Measurements from ENCODE around the gene GJC2.

Gene GJC2

DNA sequence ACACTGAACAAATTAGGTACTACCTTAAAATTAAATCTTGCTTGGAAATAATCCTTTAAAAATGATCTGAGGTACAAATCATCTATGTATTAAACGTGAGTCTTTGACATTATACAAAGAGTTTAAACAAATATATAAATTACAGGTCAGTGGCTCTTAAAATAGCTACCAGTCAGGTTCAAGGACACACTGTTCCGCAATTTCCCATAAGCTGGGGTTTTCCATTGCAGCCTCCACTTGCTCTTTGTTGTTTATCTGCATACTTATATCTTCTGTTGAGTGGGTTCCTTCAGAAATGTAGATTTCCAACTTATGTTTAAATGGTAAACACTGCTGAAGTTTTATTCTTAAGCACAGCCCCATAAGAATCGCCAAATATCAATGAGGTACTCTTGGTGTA, 34.9 kb upstream of the GJC2 start:
- no peak for DNase-seq (ENCODE audit: low read depth)

- no peak for DNase-seq (ENCODE audit: low read depth)
Measured at GRCh38 chr1:228117335-228117734, 32.4 kb upstream of the GJC2 start.

GRCh38 chr1:228118040-228118439, 31.7 kb upstream of the GJC2 start:
- no peak for DNase-seq (ENCODE audit: low read depth)

GRCh38 chr1:228120351-228120750, 29.4 kb upstream of the GJC2 start:
- DNase-seq (ENCODE audit: low read depth), result no peak

DNA sequence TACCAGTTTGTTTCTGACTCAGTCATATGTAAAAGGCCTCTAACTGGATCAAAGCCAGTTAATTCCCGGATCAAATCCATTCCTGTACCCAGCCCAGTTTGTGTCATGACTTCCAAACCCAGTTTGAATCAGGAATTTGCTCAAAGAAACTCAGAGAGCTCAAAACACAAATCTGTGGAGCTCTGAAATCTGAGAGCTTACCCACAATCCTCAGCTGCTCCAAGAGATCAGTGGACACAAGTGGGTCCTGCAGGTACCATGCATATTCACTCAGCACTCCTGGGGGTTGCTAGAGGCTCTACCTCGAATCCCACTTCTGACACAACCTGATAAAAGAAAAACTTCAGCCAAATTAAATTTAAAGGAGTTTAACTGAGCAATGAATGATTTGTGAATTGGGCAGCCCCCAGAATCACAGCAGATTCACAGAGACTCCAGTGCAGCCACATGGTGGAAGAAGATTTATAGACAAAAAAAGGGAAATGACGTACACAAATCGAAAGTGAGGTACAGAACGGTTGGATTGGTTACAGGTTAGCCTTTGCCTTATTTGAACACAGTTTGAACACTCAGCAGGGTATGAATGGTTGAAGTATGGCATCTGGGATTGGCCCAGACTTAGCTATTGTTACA, 28.8 kb upstream of the GJC2 start:
- no peak for DNase-seq (ENCODE audit: low read depth)

DNA sequence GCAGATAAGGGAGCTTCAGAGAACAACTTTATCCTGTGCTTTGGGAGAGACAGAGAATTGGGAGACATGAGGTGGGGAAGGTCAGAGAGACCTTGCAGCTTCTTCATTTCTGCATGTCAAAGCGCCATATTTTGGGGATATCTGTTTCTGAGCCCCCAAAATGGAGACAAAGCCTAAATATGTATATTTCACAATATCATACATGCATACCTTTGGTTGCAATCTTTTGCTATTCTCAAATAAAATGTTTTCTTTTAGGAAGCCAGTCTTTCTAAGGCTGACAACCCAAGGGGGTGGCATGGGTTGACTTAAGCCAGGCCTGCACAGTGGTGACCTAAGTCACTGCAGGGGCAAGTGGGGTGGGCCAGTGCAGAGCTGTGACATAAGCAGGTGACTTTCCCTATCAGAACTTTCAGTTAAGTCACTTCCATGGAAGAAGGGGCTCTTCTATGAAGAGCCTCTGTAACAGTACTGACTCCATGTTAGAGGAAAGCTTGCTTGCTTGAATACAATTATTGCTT, 26.7 kb upstream of the GJC2 start:
- no peak for DNase-seq (ENCODE audit: low read depth)

- no peak for DNase-seq (ENCODE audit: low read depth)
Measured at GRCh38 chr1:228123505-228123904, 26.2 kb upstream of the GJC2 start.

DNA sequence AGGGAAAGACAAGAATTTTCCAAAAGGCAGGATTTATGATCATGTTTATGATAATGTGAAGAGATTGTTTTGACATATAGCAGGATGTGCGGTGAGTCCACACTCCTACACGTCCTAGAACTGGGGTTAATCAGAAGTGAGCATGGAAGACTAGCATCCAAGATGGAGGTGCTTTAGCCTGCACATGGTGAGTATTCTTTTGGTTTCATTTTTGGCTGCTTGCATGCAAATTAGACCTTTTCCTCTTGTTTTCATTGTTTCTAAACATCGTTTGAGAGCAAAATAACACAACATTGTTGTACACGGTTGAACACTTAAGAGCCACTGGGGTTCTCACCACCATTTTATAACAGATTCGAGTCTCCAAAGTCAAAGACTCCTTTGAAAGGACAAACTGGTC, 24.5 kb upstream of the GJC2 start:
- no peak for DNase-seq (ENCODE audit: low read depth)

DNA sequence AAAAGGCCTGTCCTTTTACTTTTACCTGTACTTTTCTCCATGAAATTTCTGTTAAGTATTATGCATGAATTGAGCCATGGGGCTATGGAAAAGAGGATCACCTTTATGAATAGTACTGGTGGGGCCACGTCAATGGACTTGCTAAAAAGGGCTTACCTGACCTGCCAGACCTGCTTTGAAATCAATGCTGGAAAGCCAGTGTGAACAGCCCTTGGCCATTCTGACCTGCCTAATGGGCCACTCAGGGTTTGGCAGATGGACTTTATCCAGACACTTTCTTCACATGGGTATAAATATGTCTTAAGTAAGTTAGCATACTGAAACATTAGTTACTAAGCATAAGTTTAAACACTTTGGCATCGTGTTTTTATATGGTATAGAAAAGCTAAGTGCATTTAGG, 18.0 kb upstream of the GJC2 start:
- no peak for DNase-seq (ENCODE audit: low read depth)

- DNase-seq (ENCODE audit: low read depth), result no peak
Measured at GRCh38 chr1:228134591-228134990, 15.1 kb upstream of the GJC2 start.

GRCh38 chr1:228136901-228137300, 12.8 kb upstream of the GJC2 start:
- DNase-seq (ENCODE audit: low read depth), result no peak

- DNase-seq (ENCODE audit: low read depth), result no peak
Measured at GRCh38 chr1:228139406-228139930, 10.3 kb upstream of the GJC2 start.

DNA sequence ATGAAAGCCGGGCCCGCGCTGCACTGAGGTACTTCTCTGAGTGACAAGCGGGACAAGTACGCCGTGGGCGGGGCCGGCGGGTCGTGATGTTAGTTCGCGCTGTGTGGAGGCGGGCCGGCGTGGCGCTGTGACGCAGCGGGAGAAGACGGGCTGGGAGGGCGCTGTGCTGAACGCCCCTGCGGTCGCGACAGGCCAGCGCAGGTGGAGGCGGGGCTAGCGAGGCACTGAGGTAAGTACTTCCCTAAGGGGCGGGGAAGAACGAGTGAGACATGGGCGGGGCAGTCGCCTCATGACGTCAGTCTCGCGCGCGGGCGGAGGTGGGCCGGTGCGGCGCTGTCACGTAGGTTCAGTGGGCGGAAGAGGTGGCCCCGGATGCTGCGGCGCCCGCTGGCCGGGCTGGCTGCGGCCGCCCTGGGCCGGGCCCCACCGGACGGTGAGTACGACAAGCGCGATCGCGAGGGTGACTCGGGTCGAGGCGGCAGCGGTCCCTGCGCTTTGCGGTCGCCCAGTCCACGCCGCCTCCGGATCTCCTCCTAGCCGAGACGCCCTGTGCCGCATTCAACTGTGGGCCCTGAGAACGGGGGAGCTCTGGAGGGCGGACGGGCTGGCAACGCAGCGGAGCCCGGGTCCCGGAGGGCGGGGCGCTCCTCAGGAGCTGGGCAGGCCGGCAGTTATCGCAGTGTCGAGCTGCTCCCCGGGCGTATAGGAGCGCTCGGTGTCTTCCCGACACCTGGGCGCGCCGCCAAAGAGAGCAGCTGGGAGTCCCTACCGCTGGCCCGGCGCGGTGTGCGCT, 9.6 kb upstream of the GJC2 start, which contains the start of gene GUK1:
Gene GUK1 (plus strand): TSS at position 349 of the 793 bp plus-strand sequence. CDS start 24 bp downstream, at position 373.
- peak; percentile 96 for DNase-seq (ENCODE audit: low read depth)

DNA sequence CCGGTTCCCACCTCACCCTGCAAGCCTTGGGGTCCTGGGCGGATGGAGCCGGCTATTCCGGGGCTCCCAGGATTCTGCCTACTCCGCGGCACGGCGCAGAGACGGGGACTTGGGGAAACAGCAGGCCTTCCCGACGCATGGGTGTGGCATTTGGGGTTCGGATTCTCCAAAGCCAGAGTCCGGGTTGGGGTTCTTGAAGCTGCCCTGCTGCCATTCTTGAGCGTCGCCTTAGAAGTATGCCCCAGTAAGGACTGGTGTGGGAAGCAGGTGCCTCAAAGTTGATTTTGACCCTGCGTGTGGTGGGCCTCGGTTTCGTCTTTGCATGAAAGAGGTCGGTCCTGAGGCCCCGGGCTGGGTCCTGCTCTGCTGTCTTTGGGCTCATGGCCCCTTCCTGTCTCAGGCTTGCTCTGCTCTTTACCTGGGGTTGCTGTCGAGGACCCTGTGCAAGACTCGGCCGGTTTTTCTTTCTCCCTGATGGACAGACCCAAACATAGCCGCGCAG, 9.0 kb upstream of the GJC2 start:
- no peak for DNase-seq (ENCODE audit: low read depth)

DNA sequence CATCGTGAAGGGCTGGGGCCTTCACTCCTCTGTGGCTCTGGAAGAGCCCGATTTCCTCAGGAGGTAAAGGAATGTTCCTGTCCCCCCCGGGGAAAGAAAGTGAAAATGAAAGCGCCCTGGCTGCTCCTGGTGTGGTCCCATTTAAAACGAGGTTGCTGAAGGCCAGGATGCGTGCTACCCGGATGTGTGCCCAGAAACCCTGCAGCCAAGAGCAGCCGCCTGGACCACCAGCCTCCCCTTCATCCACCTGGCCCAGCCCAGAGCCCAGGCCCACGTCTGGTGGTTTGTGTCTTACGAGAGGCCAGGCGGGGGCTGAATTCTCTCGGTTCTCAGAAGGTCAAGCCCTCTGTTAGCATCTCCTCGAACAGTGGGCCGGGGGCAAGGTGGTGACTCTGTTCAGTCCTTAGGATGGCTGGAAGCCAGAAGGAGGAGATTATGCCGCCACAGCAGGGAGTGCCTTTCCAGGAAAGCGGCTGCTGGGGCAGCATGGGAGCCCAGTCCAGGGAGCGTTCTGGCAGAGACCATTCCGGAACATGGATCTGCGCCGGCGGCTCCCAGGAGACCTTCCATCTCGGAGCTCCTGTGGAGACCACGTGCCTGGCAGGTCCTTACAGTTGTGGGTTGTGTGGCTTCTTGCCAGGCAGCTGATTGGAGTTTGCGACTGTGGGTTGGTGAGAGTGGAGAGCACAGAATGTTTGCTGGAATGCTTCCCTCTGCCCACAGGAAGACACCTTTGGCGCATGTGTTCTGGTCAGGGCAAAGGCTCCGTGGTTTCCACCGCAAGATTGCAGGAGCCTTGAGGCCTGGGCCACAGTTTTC, 8.3 kb upstream of the GJC2 start:
- DNase-seq (ENCODE audit: low read depth), result no peak

GRCh38 chr1:228142155-228142691, 7.5 kb upstream of the GJC2 start:
- no peak for DNase-seq (ENCODE audit: low read depth)

DNA sequence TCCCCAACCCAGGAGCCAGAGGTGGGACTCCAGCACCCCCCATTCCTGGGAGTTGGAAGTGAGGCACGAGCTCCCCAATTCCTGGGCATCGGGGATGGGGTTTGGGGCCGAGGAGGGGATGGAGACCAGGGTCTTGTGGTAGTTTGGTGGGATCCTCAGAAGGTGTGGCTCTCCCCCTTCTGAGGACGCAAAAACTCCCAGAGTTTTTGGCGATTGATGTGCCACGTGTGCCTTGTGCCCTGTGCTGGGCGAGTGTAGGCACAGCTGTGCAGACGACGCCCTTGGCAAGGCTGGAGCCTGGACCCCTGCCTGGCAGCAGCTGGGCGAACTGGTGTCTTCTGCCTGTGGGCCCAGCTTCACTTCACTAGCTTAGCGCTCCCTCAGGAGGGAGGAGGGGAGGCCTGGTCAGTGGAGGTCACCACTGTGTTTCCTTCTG, 7.0 kb upstream of the GJC2 start:
- DNase-seq (ENCODE audit: low read depth), result no peak

DNA sequence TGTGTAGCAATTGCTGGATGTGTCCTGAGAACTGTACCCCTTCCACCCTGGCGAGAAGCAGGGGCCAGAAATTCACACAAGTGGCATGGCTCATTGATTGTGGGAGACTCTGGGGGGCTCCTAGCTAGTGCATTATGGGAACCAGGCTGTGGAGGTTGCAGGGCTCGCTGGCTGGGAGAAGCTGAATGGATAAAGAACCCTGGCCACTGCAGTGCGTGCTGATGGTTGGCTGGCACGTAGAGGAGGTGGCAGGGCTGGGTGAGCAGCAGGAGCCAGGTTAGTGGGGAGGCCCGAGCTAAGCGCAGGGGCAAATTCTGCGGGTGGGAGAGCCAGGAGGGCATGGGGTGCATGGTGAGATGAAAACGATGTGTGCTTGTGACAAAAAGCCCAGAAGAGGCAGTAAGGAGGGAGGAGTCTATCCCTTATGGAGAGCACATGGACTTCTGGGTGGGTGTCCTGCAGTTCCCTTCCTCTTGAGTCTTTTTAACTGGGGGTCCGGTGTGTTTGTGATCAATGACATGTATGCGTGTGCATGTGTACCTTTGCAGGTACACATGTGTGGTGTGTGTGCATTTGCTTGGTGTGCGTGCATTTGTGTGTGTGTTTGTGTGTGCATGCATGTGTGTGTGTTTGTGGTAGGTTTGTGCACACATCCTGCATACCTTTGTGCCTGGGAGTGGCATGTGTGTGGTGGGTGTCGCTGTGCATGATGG, 6.1 kb upstream of the GJC2 start:
- DNase-seq (ENCODE audit: low read depth), result no peak

DNA sequence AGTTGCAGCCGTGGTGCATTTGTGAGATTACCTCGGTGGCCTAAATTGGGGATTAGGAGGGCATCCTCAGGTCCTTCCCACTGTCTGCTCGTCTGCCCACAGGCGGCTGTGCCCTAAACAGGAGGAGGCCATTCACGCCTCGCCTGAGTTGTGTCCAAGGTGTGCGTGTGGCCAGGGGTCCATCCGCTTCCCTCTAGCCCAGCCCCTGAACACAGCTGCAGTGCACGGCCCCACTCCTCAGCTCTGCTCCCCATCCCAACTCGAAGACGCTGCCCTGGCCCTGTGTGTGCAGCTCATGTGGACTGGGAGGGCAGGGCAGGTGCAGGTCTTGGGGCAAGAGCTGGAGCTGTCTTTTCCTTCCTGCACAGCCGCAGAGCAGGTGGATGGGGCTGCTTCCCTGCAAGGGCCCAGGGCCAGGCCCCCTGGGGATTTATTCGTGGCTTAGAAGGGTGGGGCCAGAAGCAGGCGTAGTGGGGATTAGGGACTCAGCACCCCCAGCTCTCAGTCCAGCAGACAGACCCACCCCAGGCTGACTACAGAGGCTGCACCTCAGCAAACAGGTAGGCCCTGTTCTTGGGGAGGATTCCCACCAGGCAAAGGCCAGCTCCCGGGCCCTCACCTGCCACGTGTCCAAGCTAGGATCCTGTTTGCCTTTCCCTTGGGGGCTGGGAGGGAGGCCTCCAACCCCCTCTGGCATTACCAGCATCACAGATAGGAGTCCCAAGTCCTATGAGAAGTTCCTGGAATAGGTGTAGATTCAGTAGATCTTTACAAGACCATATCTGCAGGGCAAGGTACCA, 5.3 kb upstream of the GJC2 start:
- DNase-seq (ENCODE audit: low read depth), result no peak

GRCh38 chr1:228144993-228145343, 4.8 kb upstream of the GJC2 start:
- no peak for DNase-seq (ENCODE audit: low read depth)

Data from non-pigmented ciliary epithelial cell (primary cell).